H9 (cell line): Measurements from ENCODE around the gene ONECUT3. TPM values are rescaled to one million over a fixed set of nuclear protein-coding genes. Genes with fewer than 3 reads are reported as not detected.

Experiments used
- DNase-seq: peaks from one replicate; pipeline ENCODE4 v3.0.0-alpha.2; 2017
- H2AFZ ChIP-seq: one replicate; pipeline ENCODE4 v1.6.1; 2013; ENCODE audit warnings: mild to moderate bottlenecking, low read length, control low read depth, moderate library complexity
- H2AK5ac ChIP-seq: 2 replicates; pipeline ENCODE4 v1.6.1; 2013; ENCODE audit warnings: low read length, control low read depth, mixed read lengths; ENCODE audit not compliant: insufficient read length
- H2BK120ac ChIP-seq: one replicate; pipeline ENCODE4 v1.6.1; 2013; ENCODE audit warnings: low read depth, mild to moderate bottlenecking, low read length, control low read depth, inconsistent platforms; ENCODE audit not compliant: poor library complexity, severe bottlenecking
- H2BK12ac ChIP-seq: 2 replicates; pipeline ENCODE4 v1.6.1; 2013; ENCODE audit warnings: low read length, control low read depth, mixed read lengths, low read depth; ENCODE audit not compliant: insufficient read length
- H2BK15ac ChIP-seq: 2 replicates; pipeline ENCODE4 v1.6.1; 2013; ENCODE audit warnings: low read depth, low read length, control low read depth
- H2BK20ac ChIP-seq: one replicate; pipeline ENCODE4 v1.6.1; 2013; ENCODE audit warnings: low read depth, mild to moderate bottlenecking, low read length, control low read depth, inconsistent platforms; ENCODE audit not compliant: poor library complexity, severe bottlenecking
- H2BK5ac ChIP-seq: 2 replicates; pipeline ENCODE4 v1.6.1; 2013; ENCODE audit warnings: low read length, control low read depth, mixed read lengths; ENCODE audit not compliant: insufficient read length
- H3K14ac ChIP-seq: 2 replicates; pipeline ENCODE4 v1.6.1; 2013; ENCODE audit warnings: low read length, control low read depth; ENCODE audit not compliant: insufficient read depth
- H3K18ac ChIP-seq: 2 replicates; pipeline ENCODE4 v1.6.1; 2013; ENCODE audit warnings: low read depth, mild to moderate bottlenecking, mixed read lengths, low read length, control low read depth; ENCODE audit not compliant: insufficient read length
- H3K23ac ChIP-seq: 2 replicates; pipeline ENCODE4 v1.6.1; 2013; ENCODE audit warnings: low read length, control low read depth, mixed read lengths, low read depth; ENCODE audit not compliant: insufficient read length
- H3K23me2 ChIP-seq: 2 replicates; pipeline ENCODE4 v1.6.1; 2013; ENCODE audit warnings: low read depth, mild to moderate bottlenecking, mixed read lengths, low read length, control low read depth; ENCODE audit not compliant: insufficient read length, poor library complexity, severe bottlenecking
- H3K27ac ChIP-seq: 2 replicates; pipeline ENCODE4 v1.5.1; 2013; ENCODE audit warnings: low read length, control low read depth, mixed read lengths, low read depth; ENCODE audit not compliant: insufficient read length
- H3K27me3 ChIP-seq: 2 replicates; pipeline ENCODE4 v1.6.1; 2013; ENCODE audit warnings: low read length, control low read depth, inconsistent platforms; ENCODE audit not compliant: insufficient read depth
- H3K4ac ChIP-seq: 2 replicates; pipeline ENCODE4 v1.6.1; 2013; ENCODE audit warnings: low read depth, mild to moderate bottlenecking, control low read depth, inconsistent platforms, low read length, moderate library complexity
- H3K4me1 ChIP-seq: 2 replicates; pipeline ENCODE4 v1.6.1; 2013; ENCODE audit warnings: low read length, control low read depth, inconsistent platforms; ENCODE audit not compliant: insufficient read depth
- H3K4me2 ChIP-seq: 2 replicates; pipeline ENCODE4 v1.6.1; 2013; ENCODE audit warnings: low read length, control low read depth, mixed read lengths; ENCODE audit not compliant: insufficient read length, insufficient read depth
- H3K56ac ChIP-seq: 2 replicates; pipeline ENCODE4 v1.6.1; 2013; ENCODE audit warnings: low read depth, mild to moderate bottlenecking, mixed read lengths, low read length, control low read depth; ENCODE audit not compliant: insufficient read length
- H3K79me1 ChIP-seq: 2 replicates; pipeline ENCODE4 v1.6.1; 2013; ENCODE audit warnings: low read depth, mild to moderate bottlenecking, moderate library complexity, low read length, control low read depth, inconsistent platforms; ENCODE audit not compliant: insufficient read depth, poor library complexity, severe bottlenecking
- H3K79me2 ChIP-seq: 2 replicates; pipeline ENCODE4 v1.6.1; 2013; ENCODE audit warnings: low read length, control low read depth, inconsistent platforms; ENCODE audit not compliant: insufficient read depth
- H3K9ac ChIP-seq: 2 replicates; pipeline ENCODE4 v1.6.1; 2013; ENCODE audit warnings: low read length, control low read depth, mixed read lengths; ENCODE audit not compliant: insufficient read length; ENCODE audit errors: extremely low read depth
- H3K9me3 ChIP-seq: one replicate; pipeline ENCODE4 v1.6.1; 2013; ENCODE audit warnings: low read depth, low read length, inconsistent platforms; ENCODE audit not compliant: control insufficient read depth
- H3T11ph ChIP-seq: one replicate; pipeline ENCODE4 v1.6.1; 2013; ENCODE audit warnings: mild to moderate bottlenecking, low read length, control low read depth, inconsistent platforms
- H4K20me1 ChIP-seq: one replicate; pipeline ENCODE4 v1.6.1; 2013; ENCODE audit not compliant: control insufficient read depth, insufficient read length, insufficient read depth
- H4K5ac ChIP-seq: 2 replicates; pipeline ENCODE4 v1.6.1; 2013; ENCODE audit warnings: low read depth, mild to moderate bottlenecking, mixed read lengths, low read length, control low read depth; ENCODE audit not compliant: insufficient read length
- H4K8ac ChIP-seq: replicated peaks from 2 replicates; pipeline ENCODE4 v1.6.1; 2013; ENCODE audit warnings: low read length, control low read depth, mixed read lengths, low read depth; ENCODE audit not compliant: insufficient read length
- H4K91ac ChIP-seq: 2 replicates; pipeline ENCODE4 v1.6.1; 2013; ENCODE audit warnings: low read depth, mild to moderate bottlenecking, moderate library complexity, mixed read lengths, low read length, control low read depth; ENCODE audit not compliant: insufficient read length
- H3K27ac Mint-ChIP-seq, 3 experiments: 2 replicates in 2 of 3; 3 replicates in 1 of 3; pipeline ENCODE4 v1.8.0; 2020 to 2021; ENCODE audit warnings: mixed read lengths in 3 of 3, mild to moderate bottlenecking in 1 of 3, moderate library complexity in 1 of 3
- H3K27me3 Mint-ChIP-seq: 2 replicates; pipeline ENCODE4 v1.8.0; 2021; ENCODE audit warnings: low read depth, mild to moderate bottlenecking, moderate library complexity, mixed read lengths
- H3K36me3 Mint-ChIP-seq, 3 experiments: 2 replicates in 2 of 3; 3 replicates in 1 of 3; pipeline ENCODE4 v1.8.0; 2020 to 2021; ENCODE audit warnings: low read depth in 3 of 3, mixed read lengths in 3 of 3; ENCODE audit not compliant: insufficient read depth in 1 of 3
- H3K4me1 Mint-ChIP-seq, 2 experiments: 2 replicates each; pipeline ENCODE4 v1.8.0; 2020; ENCODE audit warnings: mixed read lengths in 2 of 2
- H3K4me3 Mint-ChIP-seq, 2 experiments: 2 replicates in 1 of 2; 3 replicates in 1 of 2; pipeline ENCODE4 v1.8.0; 2020 to 2021; ENCODE audit warnings: mild to moderate bottlenecking in 2 of 2, mixed read lengths in 2 of 2, moderate library complexity in 1 of 2
- H3K9me3 Mint-ChIP-seq, 2 experiments: 2 replicates in 1 of 2; 3 replicates in 1 of 2; pipeline ENCODE4 v1.8.0; 2020; ENCODE audit warnings: mild to moderate bottlenecking in 2 of 2, mixed read lengths in 2 of 2, moderate library complexity in 1 of 2
- CTCF ChIP-seq: fragments of 200-600 bp; sonication (generic); conservative IDR thresholded peaks from 3 replicates; pipeline ENCODE4 v1.8.0; 2021; ENCODE audit warnings: antibody characterized with exemption, mild to moderate bottlenecking
- WGBS: extraction: QIAGEN DNeasy Blood & Tissue Kit; methylation state at CpG from one replicate; pipeline ENCODE4 v1.1.7; 2013; ENCODE audit warnings: missing lambda C conversion rate, low lambda C conversion rate, mixed read lengths; ENCODE audit not compliant: insufficient read length; ENCODE audit errors: extremely low coverage; 5-methylcytosine and 5-hydroxymethylcytosine counted together
- total RNA-seq: library from RNA; stranded (reverse); gene quantifications from 2 replicates; pipeline ENCODE4 v1.2.1, GENCODE V29; 2021

Gene ONECUT3
- total RNA-seq, 1 experiment from 2014 or later = 0.04 TPM

DNA sequence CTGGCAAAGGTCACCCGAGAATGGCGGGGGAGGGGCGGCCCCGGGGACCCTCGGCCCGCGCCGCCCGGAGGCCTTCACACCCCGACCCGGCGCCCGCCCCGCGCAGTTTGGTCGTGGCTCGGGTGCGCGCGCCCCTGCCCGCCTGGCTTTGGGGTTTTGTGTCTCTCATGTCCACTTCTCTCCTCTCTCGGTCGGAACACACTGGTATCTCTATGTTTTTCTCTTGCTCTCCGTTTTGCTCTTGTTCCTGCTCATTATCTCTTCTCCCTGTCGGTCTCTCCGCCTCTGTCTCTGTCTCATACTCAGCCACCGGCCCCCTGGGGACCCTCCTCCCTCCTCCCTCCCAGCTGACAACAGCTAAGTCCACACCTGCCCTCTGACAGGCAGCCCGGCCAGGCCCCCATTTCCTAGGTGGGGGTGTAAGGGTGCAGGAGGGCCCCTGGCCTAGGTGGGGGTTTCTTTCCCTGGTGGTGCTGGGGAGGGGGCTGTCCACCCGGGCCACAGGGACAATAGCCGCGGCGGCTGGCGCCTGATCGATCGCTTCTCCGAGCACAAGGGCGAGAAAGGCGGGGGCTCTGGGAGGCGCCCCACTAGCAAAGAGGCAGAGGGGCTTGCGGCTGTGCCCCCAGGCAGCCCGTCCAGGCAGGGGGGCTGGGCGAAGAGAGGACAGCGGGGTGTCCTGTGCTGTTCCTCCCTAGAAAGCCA, 2.3 kb downstream of the ONECUT3 start:
- no peak overlapping the region for H2BK12ac ChIP-seq
- no peak overlapping the region for H3K4ac ChIP-seq
- no peaks in the 10 kb centered on the region for H3K9me3 ChIP-seq
- H3K4me2 ChIP-seq = no peak overlapping the region
- Mint-ChIP-seq H3K27me3 (peaks cover 90% of the 10 kb centered on the region), H3K4me1 (peaks cover 2 to 24% of the 10 kb centered on the region in 2 experiments), H3K36me3 (no peaks in the 10 kb centered on the region; a peak in 1 of 7 replicates), H3K9me3 (peaks cover 2 to 6% of the 10 kb centered on the region in 2 experiments; a peak in 4 of 5 replicates), H3K4me3 (peak overlapping the region in 1 of 2 experiments; percentile 70; a peak in 3 of 5 replicates), H3K27ac (no peak overlapping the region)
- TF ChIP-seq CTCF = no peak
- no CpG with 5 or more reads among the region's 43 CpGs for WGBS
- no peak overlapping the region for H2BK5ac ChIP-seq
- H3K4me1 ChIP-seq = no peaks in the 10 kb centered on the region
- no peak overlapping the region for H2AFZ ChIP-seq
- H3K27ac ChIP-seq = no peak overlapping the region
- H2AK5ac ChIP-seq = no peak overlapping the region
- no peak overlapping the region for H4K91ac ChIP-seq
- no peak overlapping the region for H4K8ac ChIP-seq
- no peak overlapping the region for H3T11ph ChIP-seq
- H3K79me2 ChIP-seq = no peaks in the 10 kb centered on the region
- no peak overlapping the region for H4K5ac ChIP-seq
- no peaks in the 10 kb centered on the region for H3K79me1 ChIP-seq
- H3K14ac ChIP-seq = no peak overlapping the region
- no peaks in the 10 kb centered on the region for H3K23me2 ChIP-seq
- no peak overlapping the region for H2BK15ac ChIP-seq
- no peak overlapping the region for H2BK20ac ChIP-seq
- DNase-seq = no peak
- no peaks in the 10 kb centered on the region for H4K20me1 ChIP-seq
- H3K9ac ChIP-seq = no peak overlapping the region
- peaks cover 90% of the 10 kb centered on the region for H3K27me3 ChIP-seq
- no peak overlapping the region for H3K18ac ChIP-seq
- H3K23ac ChIP-seq = no peak overlapping the region
- no peak overlapping the region for H3K56ac ChIP-seq
- H2BK120ac ChIP-seq = no peak overlapping the region
